Thyroid gland (tissue), 4 donors: ENCODE results near the gene TBC1D22A. TPM values are rescaled to one million over a fixed set of nuclear protein-coding genes. Genes with fewer than 3 reads are reported as not detected.

ENCODE experiments used
- DNase-seq, 2 donors: peaks; one replicate each; pipeline ENCODE4 v3.0.0-alpha.2; 2019
- H3K27ac ChIP-seq, 3 donors: fragments of 200-600 bp; sonication (generic); 1 replicate in 2 of 3; 2 replicates in 1 of 3; pipeline ENCODE4 v1.5.1; 2016 to 2019; ENCODE audit warnings: mild to moderate bottlenecking in 1 of 3, moderate library complexity in 1 of 3
- H3K27me3 ChIP-seq: fragments of 200-600 bp; sonication (generic); one replicate; pipeline ENCODE4 v1.5.1; 2019
- H3K36me3 ChIP-seq, 2 donors: fragments of 200-600 bp; sonication (generic); one replicate each; pipeline ENCODE4 v1.5.1; 2016 to 2019
- H3K4me1 ChIP-seq, 2 donors: fragments of 200-600 bp; sonication (generic); one replicate each; pipeline ENCODE4 v1.5.1; 2017 to 2019
- H3K4me3 ChIP-seq, 3 donors: fragments of 200-600 bp; sonication (generic); replicated peaks in 1 of 3; 1 replicate in 2 of 3; 2 replicates in 1 of 3; pipeline ENCODE4 v1.5.1; 2016; ENCODE audit warnings: mild to moderate bottlenecking in 1 of 3
- H3K9me3 ChIP-seq: fragments of 200-600 bp; sonication (generic); one replicate; pipeline ENCODE4 v1.5.1; 2017
- POLR2A ChIP-seq, 2 donors: fragments of 450-650 bp; IDR thresholded peaks; one replicate each; pipeline ENCODE4 v1.6.1; 2017; ENCODE audit warnings: antibody characterized with exemption in 2 of 2, mild to moderate bottlenecking in 2 of 2, moderate library complexity in 1 of 2
- WGBS, 2 donors: methylation state at CpG; one replicate each; pipeline ENCODE4 v1.1.5; 2017; 5-methylcytosine and 5-hydroxymethylcytosine counted together
- intact Hi-C: fragments of 100-400 bp; cut with DNase I; formaldehyde crosslinking; loops from one replicate; pipeline ENCODE4 v1.15.1; 2023
- total RNA-seq, 4 donors: library from RNA; depleted of rRNA; stranded (reverse); fragments of >200 nt; gene quantifications; one replicate each; pipeline ENCODE4 v1.2.3, GENCODE V29; 2016
- TF ChIP-seq, protein P1 (sequence below), 6 experiments: fragments of 200-600 bp in 3 of 6; fragments of 450-650 bp in 3 of 6; sonication (generic) in 3 of 6; IDR thresholded peaks; one replicate each; pipeline ENCODE4 v1.5.1; 2016 to 2019; ENCODE audit warnings: antibody characterized with exemption in 6 of 6, mild to moderate bottlenecking in 2 of 6, inconsistent platforms in 1 of 6, moderate library complexity in 1 of 6

TBC1D22A gene
- total RNA-seq, 4 donors from 2014 or later: 26.7 to 34.6 (median 33.2) TPM

- intact Hi-C loops: no loop called here
- H3K4me1 ChIP-seq: peaks cover 8 to 12% of the 10 kb centered on the region in 2 donors
- no peaks in the 10 kb centered on the region for H3K9me3 ChIP-seq
- H3K36me3 ChIP-seq: no peaks in the 10 kb centered on the region
- 52 to 67% methylated on average over 14 to 19 of the region's 19 CpGs for WGBS, 2 donors
- DNase-seq: peak; percentile 73 to 75
- H3K4me3 ChIP-seq: no peak overlapping the region
- no peaks in the 10 kb centered on the region for H3K27me3 ChIP-seq
- peak overlapping the region in 1 of 3 donors; percentile 41 for H3K27ac ChIP-seq
- TF ChIP-seq POLR2A (IDR thresholded peaks at IDR 0.05): no peak
- TF ChIP-seq, protein P1, sequence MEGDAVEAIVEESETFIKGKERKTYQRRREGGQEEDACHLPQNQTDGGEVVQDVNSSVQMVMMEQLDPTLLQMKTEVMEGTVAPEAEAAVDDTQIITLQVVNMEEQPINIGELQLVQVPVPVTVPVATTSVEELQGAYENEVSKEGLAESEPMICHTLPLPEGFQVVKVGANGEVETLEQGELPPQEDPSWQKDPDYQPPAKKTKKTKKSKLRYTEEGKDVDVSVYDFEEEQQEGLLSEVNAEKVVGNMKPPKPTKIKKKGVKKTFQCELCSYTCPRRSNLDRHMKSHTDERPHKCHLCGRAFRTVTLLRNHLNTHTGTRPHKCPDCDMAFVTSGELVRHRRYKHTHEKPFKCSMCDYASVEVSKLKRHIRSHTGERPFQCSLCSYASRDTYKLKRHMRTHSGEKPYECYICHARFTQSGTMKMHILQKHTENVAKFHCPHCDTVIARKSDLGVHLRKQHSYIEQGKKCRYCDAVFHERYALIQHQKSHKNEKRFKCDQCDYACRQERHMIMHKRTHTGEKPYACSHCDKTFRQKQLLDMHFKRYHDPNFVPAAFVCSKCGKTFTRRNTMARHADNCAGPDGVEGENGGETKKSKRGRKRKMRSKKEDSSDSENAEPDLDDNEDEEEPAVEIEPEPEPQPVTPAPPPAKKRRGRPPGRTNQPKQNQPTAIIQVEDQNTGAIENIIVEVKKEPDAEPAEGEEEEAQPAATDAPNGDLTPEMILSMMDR (IDR thresholded peaks at IDR 0.05): no peak
Measured at GRCh38 chr22:47043835-47044721, 281.6 kb downstream of the TBC1D22A start.

GRCh38 chr22:47044722-47045535, 282.5 kb downstream of the TBC1D22A start:
- Histone ChIP-seq H3K4me3 (no peak overlapping the region), H3K27ac (no peak overlapping the region), H3K36me3 (no peaks in the 10 kb centered on the region), H3K4me1 (peaks cover 8 to 12% of the 10 kb centered on the region in 2 donors), H3K9me3 (no peaks in the 10 kb centered on the region), H3K27me3 (no peaks in the 10 kb centered on the region)
- 79 to 80% methylated on average over 25 to 29 of the region's 29 CpGs for WGBS, 2 donors
- intact Hi-C loops: no loop called here
- TF ChIP-seq POLR2A (IDR thresholded peaks at IDR 0.05): no peak
- TF ChIP-seq, protein P1 (IDR thresholded peaks at IDR 0.05): no peak
- peak; percentile 31 to 42 for DNase-seq

- H3K4me1 ChIP-seq: peaks cover 8 to 17% of the 10 kb centered on the region in 2 donors
- no peaks in the 10 kb centered on the region for H3K27me3 ChIP-seq
- 90 to 99% methylated on average over 6 to 7 of the region's 14 CpGs for WGBS, 2 donors
- no peak overlapping the region for H3K4me3 ChIP-seq
- TF ChIP-seq, protein P1 (IDR thresholded peaks at IDR 0.05): no peak
- TF ChIP-seq POLR2A (IDR thresholded peaks at IDR 0.05): no peak
- no peaks in the 10 kb centered on the region for H3K36me3 ChIP-seq
- no peak for DNase-seq
- H3K27ac ChIP-seq: no peak overlapping the region
- no peaks in the 10 kb centered on the region for H3K9me3 ChIP-seq
- intact Hi-C loops: no loop called here
Measured at GRCh38 chr22:47045691-47046410, 283.4 kb downstream of the TBC1D22A start.

GRCh38 chr22:47046411-47047065, 284.1 kb downstream of the TBC1D22A start:
- no peaks in the 10 kb centered on the region for H3K36me3 ChIP-seq
- WGBS, 2 donors: 89 to 100% methylated on average over 2 to 10 of the region's 10 CpGs

More at GRCh38 chr22:47046411-47047065, 284.1 kb downstream of the TBC1D22A start:
- Histone ChIP-seq H3K27ac (no peak overlapping the region), H3K4me1 (peaks cover 11 to 23% of the 10 kb centered on the region in 2 donors), H3K9me3 (no peaks in the 10 kb centered on the region), H3K4me3 (no peak overlapping the region), H3K27me3 (no peaks in the 10 kb centered on the region)
- TF ChIP-seq, protein P1 (IDR thresholded peaks at IDR 0.05): no peak
- no peak for TF ChIP-seq POLR2A (IDR thresholded peaks at IDR 0.05)
- intact Hi-C loops: no loop called here
- no peak for DNase-seq
